Right hindlimb (tissue), 1 donor: ENCODE measurements around the gene SCGB1D1.
A peak's percentile ranks its signal among the peaks of the same experiment; 100 is the strongest.
"Not testable (repeated sequence)": the region's sequence is repeated elsewhere in the genome, so short reads cannot be mapped to it uniquely, and the experiment has no call there.

Experiments
- DNase-seq: peaks from one replicate; pipeline ENCODE4 v3.0.0-alpha.2; 2018

Gene SCGB1D1

GRCh38 chr11:62169448-62169847 is 20.6 kb upstream of the SCGB1D1 start:
- DNase-seq: no peak

- DNase-seq: no peak
These were observed 20.1 kb upstream of the SCGB1D1 start for GRCh38 chr11:62169935-62170334.

GRCh38 chr11:62171261-62171723 is 18.7 kb upstream of the SCGB1D1 start:
- peak; percentile 62 for DNase-seq

GRCh38 chr11:62172294-62172693 is 17.7 kb upstream of the SCGB1D1 start:
- no peak for DNase-seq

GRCh38 chr11:62176766-62177165 is 13.2 kb upstream of the SCGB1D1 start:
- no peak for DNase-seq

- no peak for DNase-seq
These were observed 10.0 kb upstream of the SCGB1D1 start for GRCh38 chr11:62179995-62180394.

- DNase-seq: no peak
These were observed 8.9 kb upstream of the SCGB1D1 start for GRCh38 chr11:62181097-62181496.

GRCh38 chr11:62182147-62182891 is 7.7 kb upstream of the SCGB1D1 start:
- DNase-seq: no peak

- no peak for DNase-seq
These were observed 3.8 kb upstream of the SCGB1D1 start for GRCh38 chr11:62186195-62186594.

GRCh38 chr11:62193952-62194351 is 3.9 kb downstream of the SCGB1D1 start:
- no peak for DNase-seq

- DNase-seq: not testable (repeated sequence)
These were observed 5.0 kb downstream of the SCGB1D1 start for GRCh38 chr11:62195010-62195409.

- DNase-seq: no peak
These were observed 5.9 kb downstream of the SCGB1D1 start for GRCh38 chr11:62195945-62196344.

GRCh38 chr11:62197400-62197799 is 7.4 kb downstream of the SCGB1D1 start:
- not testable (repeated sequence) for DNase-seq

- DNase-seq: no peak
These were observed 11.4 kb downstream of the SCGB1D1 start for GRCh38 chr11:62201376-62201775.

- no peak for DNase-seq
These were observed 12.9 kb downstream of the SCGB1D1 start for GRCh38 chr11:62202910-62203309.

GRCh38 chr11:62204430-62204829 is 14.4 kb downstream of the SCGB1D1 start:
- no peak for DNase-seq

GRCh38 chr11:62205441-62205840 is 15.4 kb downstream of the SCGB1D1 start:
- no peak for DNase-seq

- not testable (repeated sequence) for DNase-seq
These were observed 16.5 kb downstream of the SCGB1D1 start for GRCh38 chr11:62206276-62207066.

GRCh38 chr11:62208785-62209144 is 18.7 kb downstream of the SCGB1D1 start:
- no peak for DNase-seq

GRCh38 chr11:62217191-62217748 is 27.3 kb downstream of the SCGB1D1 start:
- DNase-seq: no peak

- DNase-seq: no peak
These were observed 31.5 kb downstream of the SCGB1D1 start for GRCh38 chr11:62221498-62221897.

GRCh38 chr11:62223095-62223494 is 33.1 kb downstream of the SCGB1D1 start:
- no peak for DNase-seq

- no peak for DNase-seq
These were observed 43.7 kb downstream of the SCGB1D1 start for GRCh38 chr11:62233730-62234129.

- DNase-seq: no peak
These were observed 46.2 kb downstream of the SCGB1D1 start for GRCh38 chr11:62236187-62236586.
